ENCODE results near the gene NPFFR1.
"Not testable (repeated sequence)": the region's sequence is repeated elsewhere in the genome, so short reads cannot be mapped to it uniquely, and the experiment has no call there.

Gene NPFFR1

DNA sequence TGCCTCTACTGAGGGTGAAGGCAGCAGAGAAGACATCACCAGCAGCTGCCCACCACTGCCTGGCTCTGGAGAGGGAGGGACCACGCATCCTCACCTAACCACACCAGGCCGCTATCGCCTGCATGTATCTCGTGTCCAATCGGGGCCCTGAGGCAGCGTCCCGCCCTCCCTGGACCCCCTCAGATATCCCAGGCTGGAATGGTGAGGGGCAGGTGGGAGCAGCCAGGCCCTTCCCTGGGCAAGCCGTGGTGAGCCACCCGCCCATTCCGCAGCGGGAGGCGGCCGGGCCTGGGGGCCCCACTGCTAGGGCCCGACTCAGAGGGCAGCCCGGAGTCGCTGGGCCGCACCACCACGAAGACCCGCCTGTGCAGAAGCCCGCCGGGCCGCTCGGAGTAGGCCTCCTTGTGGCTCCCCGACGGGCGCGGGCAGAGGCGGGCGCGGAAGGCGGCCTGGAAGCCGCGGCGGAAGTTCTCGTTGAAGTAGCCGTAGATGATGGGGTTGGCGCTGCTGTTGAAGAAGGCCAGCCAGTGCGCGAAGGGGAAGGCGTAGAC is 29.0 kb downstream of the NPFFR1 start:
- no peak for DNase-seq

- DNase-seq: no peak
Measured at GRCh38 chr10:70253878-70254765, 29.7 kb downstream of the NPFFR1 start.

DNA sequence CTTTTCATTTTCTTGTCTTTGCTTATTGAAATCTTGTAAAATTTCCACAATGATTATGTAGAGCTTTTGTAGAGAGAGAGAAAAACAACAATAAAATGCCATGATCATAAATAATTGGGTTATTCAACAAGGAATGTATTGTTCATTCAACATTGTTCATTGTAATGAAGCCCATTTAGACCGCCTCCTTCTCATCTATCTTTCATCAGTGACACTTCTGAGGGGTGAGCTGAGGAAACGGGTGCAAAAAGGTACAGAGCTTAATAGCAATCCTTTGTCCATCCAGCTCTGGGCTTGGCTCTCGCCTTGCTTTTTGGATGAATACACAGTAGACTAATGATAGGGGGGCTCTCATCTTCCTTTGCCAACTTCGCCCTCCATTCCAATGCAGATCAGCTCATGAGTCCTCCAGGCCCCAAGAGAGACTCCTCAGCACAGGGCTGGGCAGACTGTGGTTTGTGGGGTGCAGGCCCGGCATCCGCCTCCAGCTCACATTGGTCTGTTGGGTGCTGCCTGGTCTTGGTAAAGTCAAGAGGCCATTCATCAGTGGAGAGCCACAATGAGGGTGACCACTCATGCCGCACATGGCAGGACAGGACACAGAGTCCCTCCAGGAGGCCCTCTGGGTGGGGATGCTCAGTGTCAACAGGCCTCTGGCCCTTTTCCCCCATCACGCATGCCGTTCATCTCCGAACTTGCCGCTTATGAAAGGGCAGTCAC is 32.7 kb downstream of the NPFFR1 start:
- no peak for DNase-seq

GRCh38 chr10:70247360-70247759 is 36.4 kb downstream of the NPFFR1 start:
- DNase-seq: no peak

DNA sequence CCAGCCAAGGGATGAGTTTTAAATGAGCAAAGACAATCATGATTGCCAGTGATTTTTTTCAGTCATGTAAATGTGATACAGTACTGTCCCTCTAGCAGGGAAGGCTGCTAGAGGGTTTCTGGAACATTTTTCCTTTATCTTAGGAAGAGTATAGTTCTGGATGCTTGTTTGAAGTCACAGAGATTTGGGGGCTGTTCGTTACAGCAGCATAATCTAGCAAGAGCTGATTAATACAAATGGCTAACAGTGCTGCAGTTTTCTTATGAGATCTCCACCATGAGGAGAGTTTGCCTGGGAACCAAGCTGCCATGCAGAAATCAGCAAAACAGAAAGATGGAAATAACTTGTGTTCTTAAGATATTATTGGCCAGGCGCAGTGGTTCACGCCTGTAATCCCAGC is 42.7 kb downstream of the NPFFR1 start:
- no peak for DNase-seq

- DNase-seq: not testable (repeated sequence)
Measured at GRCh38 chr10:70239986-70240385, 43.8 kb downstream of the NPFFR1 start.

DNA sequence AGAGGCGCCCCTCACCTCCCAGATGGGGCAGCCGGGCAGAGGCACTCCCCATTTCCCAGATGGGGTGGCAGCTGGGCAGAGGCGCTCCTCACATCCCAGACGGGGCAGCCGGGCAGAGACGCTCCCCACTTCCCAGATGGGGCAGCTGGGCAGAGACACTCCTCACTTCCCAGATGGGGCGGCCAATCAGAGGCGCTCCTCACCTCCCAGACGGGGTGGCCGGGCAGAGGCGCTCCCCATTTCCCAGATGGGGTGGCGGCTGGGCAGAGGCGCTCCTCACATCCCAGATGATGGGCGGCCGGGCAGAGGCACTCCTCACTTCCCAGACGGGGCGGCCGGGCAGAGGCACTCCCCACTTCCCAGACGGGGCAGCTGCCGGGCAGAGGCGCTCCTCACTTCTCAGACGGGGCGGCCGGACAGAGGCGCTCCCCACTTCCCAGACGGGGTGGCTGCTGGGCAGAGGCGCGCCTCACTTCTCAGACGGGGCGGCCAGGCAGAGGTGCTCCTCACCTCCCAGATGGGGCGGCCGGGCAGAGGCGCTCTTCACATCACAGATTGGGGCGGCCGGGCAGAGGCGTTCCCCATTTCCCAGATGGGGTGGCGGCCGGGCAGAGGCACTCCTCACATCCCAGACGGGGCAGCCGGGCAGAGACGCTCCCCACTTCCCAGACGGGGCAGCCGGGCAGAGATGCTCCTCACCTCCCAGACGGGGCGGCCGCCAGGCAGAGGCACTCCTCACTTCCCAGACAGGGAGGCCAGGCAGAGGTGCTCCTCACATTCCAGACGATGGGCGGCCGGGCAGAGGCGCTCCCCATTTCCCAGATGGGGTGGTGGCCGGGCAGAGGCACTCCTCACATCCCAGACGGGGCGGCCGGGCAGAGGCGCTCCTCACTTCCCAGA is 44.5 kb downstream of the NPFFR1 start:
- DNase-seq: not testable (repeated sequence)

DNA sequence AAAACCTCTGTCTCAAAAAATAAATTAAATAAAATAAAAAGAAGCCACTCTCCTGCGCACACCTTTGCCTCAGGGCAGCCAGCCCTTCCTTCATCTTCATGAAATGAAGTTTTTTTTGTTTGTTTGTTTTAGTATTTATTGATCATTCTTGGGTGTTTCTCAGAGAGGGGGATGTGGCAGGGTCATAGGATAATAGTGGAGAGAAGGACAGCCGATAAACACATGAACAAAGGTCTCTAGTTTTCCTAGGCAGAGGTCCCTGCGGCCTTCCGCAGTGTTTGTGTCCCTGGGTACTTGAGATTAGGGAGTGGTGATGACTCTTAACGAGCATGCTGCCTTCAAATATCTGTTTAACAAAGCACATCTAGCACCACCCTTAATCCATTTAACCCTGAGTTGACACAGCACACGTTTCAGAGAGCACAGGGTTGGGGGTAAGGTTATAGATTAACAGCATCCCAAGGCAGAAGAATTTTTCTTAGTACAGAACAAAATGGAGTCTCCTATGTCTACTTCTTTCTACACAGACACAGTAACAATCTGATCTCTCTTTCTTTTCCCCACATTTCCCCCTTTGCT is 45.8 kb downstream of the NPFFR1 start:
- not testable (repeated sequence) for DNase-seq

GRCh38 chr10:70234668-70235447 is 48.9 kb downstream of the NPFFR1 start:
- DNase-seq: no peak

GRCh38 chr10:70233939-70234300 is 49.9 kb downstream of the NPFFR1 start:
- DNase-seq: no peak

GRCh38 chr10:70233109-70233938 is 50.5 kb downstream of the NPFFR1 start, which contains the start of gene PPA1:
TSS of gene PPA1 (minus strand) at chr10:70233429. CDS start at chr10:70233327, 102 bp downstream.
- peak; percentile 99 for DNase-seq

DNA sequence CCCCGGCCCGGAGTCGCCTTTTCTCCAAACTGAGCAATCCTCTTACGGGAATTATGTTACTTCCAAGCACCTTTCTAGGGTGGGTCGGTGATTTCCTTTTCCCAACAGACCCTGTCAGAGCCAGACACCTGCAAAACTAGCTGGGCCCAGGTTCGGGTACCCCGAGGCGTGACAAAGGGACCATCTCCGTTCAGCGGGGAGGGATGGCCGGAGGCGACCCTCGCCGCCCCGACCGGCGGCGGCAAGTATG is 51.0 kb downstream of the NPFFR1 start:
- no peak for DNase-seq

DNA sequence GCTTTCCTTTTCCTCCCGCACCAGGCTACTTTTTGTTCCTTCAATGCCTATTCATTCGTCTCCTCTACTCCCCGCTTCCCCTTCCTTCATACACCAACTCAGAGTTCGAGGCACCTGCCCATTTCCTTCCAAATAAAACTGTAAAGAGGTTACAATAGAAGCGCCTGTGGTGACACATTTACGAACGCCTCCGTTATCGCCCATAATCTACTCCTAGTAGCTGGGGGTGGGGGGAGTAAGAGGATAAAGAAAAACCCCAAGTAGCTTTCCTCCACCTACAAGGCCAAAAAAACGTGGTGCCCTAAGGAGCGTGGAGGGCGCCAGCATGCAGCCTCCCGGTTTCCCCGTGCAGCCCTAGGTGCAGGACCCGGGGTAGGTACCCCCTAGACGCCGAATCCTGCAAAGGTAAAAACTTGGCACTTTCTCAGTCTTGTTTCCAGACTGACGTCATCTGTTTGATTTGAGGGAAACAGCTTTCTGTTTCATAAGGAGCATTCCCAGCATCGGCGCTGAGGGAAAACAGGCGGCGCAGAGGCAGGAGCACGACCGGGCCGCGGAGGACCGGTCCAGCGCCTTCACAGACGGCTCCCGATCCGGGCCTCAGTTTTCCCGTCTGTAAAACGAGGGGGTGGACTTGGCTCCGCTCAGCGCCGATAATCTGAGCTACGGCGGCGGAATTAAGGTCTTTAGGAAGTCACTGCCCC is 51.5 kb downstream of the NPFFR1 start:
- DNase-seq: peak; percentile 23

DNA sequence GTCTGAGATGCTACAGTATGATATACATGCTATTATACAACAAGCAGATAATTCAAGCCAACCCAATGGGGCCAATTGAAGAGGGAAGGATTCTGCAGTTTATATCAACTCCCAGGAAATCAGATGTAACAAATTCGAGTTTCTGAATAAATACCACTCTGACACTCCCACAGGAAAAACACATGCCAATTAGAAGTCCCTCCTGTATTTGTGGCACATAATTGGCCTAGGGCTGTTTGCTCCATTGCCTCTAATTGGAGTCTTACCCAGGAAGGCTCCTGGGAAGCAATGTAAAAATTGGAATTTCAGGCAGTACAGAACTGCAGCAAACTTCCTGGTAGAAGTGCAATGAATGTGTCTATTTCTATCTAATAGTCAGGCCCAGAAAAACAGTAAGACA is 55.3 kb downstream of the NPFFR1 start:
- DNase-seq: no peak

DNA sequence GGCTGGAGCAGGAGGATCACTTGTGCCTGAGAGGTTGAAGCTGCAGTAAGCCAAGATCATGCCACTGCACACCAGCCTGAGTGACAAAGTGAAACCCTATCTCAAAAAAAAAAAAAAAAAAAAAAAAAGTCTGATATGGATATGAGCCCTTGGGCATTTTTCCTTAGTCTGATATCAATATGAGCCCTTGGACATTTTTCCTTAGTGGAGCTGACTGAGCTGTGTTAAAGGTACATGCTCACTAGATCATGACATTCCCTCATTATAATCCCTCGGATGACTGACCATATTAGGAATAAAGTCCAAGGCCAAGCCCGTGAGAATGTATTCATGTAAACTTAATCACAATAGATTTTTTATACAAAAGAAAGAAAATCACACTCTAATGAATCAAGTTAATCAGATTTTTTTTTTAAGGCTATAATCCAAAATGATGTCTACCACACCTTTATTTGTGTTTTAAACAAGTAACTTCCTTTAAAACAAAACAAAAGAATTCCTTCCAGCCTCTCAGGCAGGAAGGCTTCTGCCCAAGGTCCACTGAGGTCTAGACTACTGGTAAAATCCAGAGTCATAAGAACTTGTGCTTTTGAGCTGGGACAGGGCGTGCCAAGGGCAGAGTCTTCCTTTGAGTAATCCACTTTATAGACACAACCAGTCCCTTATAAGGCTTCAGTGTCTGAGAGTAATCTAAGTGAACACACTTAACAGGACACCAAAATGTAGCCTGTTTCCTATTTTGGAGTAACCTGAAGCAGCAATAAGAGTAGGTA is 56.1 kb downstream of the NPFFR1 start:
- DNase-seq: no peak

- no peak for DNase-seq
Measured at GRCh38 chr10:70223728-70224127, 60.1 kb downstream of the NPFFR1 start.

DNA sequence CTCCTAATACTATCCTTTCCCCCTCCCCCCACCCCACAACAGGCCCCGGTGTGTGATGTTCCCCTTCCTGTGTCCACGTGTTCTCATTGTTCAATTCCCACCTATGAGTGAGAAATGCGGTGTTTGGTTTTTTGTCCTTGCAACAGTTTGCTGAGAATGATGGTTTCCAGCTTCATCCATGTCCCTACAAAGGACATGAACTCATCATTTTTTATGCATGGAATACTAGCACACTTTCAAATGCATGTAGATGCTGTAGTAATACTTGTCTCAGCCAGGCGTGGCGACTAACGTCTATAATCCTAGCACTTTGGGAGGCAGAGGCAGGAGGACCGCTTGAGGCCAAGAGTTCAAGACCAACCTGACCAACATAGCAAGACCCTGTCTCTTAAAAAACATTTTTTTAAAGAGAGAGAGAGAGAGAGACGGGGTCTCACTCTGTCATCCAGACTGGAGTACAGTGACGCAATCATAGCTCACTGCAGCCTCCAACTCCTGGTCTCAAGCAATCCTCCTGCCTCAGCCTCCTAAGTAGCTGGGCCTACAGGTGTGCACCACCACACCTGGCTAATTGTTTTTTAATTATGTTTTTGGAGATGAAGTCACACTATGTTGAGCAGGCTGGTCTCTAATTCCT is 60.9 kb downstream of the NPFFR1 start:
- not testable (repeated sequence) for DNase-seq

GRCh38 chr10:70222340-70222794 is 61.4 kb downstream of the NPFFR1 start:
- DNase-seq: no peak

DNA sequence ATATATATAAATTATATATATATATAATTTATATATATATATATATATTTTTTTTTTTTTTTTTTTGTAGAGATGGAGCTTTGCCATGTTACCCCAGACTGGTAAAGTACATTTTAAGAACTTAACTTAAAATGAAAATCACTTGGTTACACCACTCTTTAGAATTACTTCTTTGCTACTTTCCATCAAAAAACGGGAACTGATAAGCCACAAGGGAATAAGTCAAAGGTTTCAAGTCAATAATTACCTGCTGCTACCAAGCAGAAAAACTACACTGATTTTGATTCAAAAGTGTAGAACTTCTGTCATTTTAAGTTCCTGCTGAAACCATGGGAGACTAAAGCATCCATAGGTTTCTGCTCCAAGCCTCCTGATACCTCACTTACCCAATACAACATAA is 62.8 kb downstream of the NPFFR1 start:
- no peak for DNase-seq
